ENCODE data around the gene CCDC70. TPM values are rescaled to one million over a fixed set of nuclear protein-coding genes. Genes with fewer than 3 reads are reported as not detected.

CCDC70 gene
- total and polyA plus RNA-seq, 5 donors from 2014 or later, result not detected

- no peak overlapping the region for H3K4me3 ChIP-seq (ENCODE audit: low read depth, low read length)
- Mint-ChIP-seq H3K27me3 (peaks cover 41% of the 10 kb centered on the region), H3K36me3 (no peaks in the 10 kb centered on the region), H3K9me3 (no peaks in the 10 kb centered on the region), H3K27ac (no peak overlapping the region), H3K4me1 (peaks cover 5 to 12% (median 6%) of the 10 kb centered on the region in 4 donors), H3K4me3 (no peak overlapping the region)
- H3K27me3 ChIP-seq (ENCODE audit: control insufficient read depth, insufficient read depth, low read length), result peaks cover 3% of the 10 kb centered on the region
- H3K9me3 ChIP-seq (ENCODE audit: control insufficient read depth in 2 of 2, low read length in 2 of 2), result no peaks in the 10 kb centered on the region
- H3K36me3 ChIP-seq (ENCODE audit: control insufficient read depth, insufficient read depth, low read length), result no peaks in the 10 kb centered on the region
- no peak overlapping the region for H3K27ac ChIP-seq (ENCODE audit: insufficient read depth, low read length, poor library complexity, severe bottlenecking)
- H3K4me1 ChIP-seq (ENCODE audit: control insufficient read depth, insufficient read depth, low read length, poor library complexity, severe bottlenecking), result no peaks in the 10 kb centered on the region
- DNase-seq, result peak in 2 of 3 donors; percentile 14 to 43
- no peak for ATAC-seq (ENCODE audit: low read depth in 2 of 2)
Observed at GRCh38 chr13:51849145-51850101, 12.3 kb upstream of the CCDC70 start.

DNA sequence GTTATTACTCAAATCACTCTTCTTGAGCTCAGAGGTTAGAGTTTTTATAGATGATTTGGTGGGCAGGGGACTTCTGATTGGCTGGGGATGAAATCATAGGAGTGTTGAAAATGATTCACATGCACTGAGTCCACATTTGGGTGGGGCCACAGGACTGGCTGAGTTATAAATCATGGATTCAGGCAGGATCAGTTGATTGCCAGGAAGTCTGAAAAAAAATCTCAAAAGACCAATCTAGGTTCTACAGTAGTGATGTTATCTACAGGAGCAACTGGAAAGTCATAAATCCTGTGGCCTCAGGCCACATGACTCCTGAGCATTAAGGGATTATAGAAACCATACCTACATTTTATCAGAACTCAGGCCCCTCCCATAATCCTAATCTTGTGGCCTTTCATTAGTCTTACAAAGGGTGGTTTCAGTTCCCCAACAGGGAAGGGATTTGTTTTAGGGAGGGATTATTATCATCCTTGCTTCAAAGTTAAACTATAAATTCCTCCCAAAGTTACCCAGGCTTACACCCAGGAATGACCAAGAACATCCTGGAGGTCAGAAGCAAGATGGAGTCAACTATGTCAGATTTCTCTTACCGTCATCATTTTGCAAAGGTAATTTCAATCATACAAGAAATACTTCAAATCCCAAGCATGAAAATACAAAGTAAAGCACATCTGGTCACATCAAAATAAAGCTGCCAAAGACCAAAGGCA is 5.6 kb upstream of the CCDC70 start:
- Histone ChIP-seq H3K27ac (ENCODE audit: insufficient read depth, low read length, poor library complexity, severe bottlenecking) (no peak overlapping the region), H3K27me3 (ENCODE audit: control insufficient read depth, insufficient read depth, low read length) (peaks cover 21% of the 10 kb centered on the region), H3K4me3 (ENCODE audit: low read depth, low read length) (no peak overlapping the region), H3K36me3 (ENCODE audit: control insufficient read depth, insufficient read depth, low read length) (no peaks in the 10 kb centered on the region), H3K9me3 (ENCODE audit: control insufficient read depth in 2 of 2, low read length in 2 of 2) (no peaks in the 10 kb centered on the region), H3K4me1 (ENCODE audit: control insufficient read depth, insufficient read depth, low read length, poor library complexity, severe bottlenecking) (no peaks in the 10 kb centered on the region)
- Mint-ChIP-seq H3K27me3 (peaks cover 70% of the 10 kb centered on the region), H3K27ac (no peak overlapping the region), H3K9me3 (peaks cover 0 to 2% (median 0%) of the 10 kb centered on the region in 7 donors), H3K4me3 (no peak overlapping the region), H3K36me3 (no peaks in the 10 kb centered on the region), H3K4me1 (peaks cover 0 to 2% (median 0%) of the 10 kb centered on the region in 4 donors)
- no peak for DNase-seq
- no peak for ATAC-seq (ENCODE audit: low read depth in 2 of 2)

DNA sequence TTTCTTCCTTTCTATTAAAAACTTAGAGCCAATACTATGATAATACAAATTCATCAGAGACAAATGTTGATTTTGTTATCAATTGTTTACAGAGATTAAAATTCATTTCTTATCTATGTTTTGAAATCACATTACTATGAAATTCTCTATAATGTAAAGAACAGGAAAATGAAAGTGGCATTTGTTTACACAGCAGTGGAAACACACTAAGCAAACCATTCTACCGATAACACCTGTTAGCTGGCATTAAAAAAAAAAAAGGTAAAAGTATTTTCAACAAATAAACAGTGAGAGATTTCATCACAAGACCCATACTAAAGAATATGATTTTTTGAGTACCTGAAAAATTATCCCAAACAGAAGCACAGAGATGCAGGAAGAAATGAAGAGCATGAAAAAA is 4.8 kb upstream of the CCDC70 start:
- H3K27me3 ChIP-seq (ENCODE audit: control insufficient read depth, insufficient read depth, low read length), result peaks cover 21% of the 10 kb centered on the region
- DNase-seq (no peak), ATAC-seq (ENCODE audit: low read depth in 2 of 2) (no peak)
- H3K9me3 ChIP-seq (ENCODE audit: control insufficient read depth in 2 of 2, low read length in 2 of 2), result no peaks in the 10 kb centered on the region
- H3K4me1 Mint-ChIP-seq, result peaks cover 0 to 6% (median 0%) of the 10 kb centered on the region in 4 donors
- no peak overlapping the region for H3K4me3 ChIP-seq (ENCODE audit: low read depth, low read length)
- H3K27me3 Mint-ChIP-seq, result peaks cover 65% of the 10 kb centered on the region
- H3K36me3 ChIP-seq (ENCODE audit: control insufficient read depth, insufficient read depth, low read length), result no peaks in the 10 kb centered on the region
- H3K4me3 Mint-ChIP-seq, result no peak overlapping the region
- H3K27ac ChIP-seq (ENCODE audit: insufficient read depth, low read length, poor library complexity, severe bottlenecking), result no peak overlapping the region
- H3K9me3 Mint-ChIP-seq, result peaks cover 0 to 2% (median 0%) of the 10 kb centered on the region in 7 donors
- H3K4me1 ChIP-seq (ENCODE audit: control insufficient read depth, insufficient read depth, low read length, poor library complexity, severe bottlenecking), result no peaks in the 10 kb centered on the region
- H3K36me3 Mint-ChIP-seq, result no peaks in the 10 kb centered on the region
- no peak overlapping the region for H3K27ac Mint-ChIP-seq

DNA sequence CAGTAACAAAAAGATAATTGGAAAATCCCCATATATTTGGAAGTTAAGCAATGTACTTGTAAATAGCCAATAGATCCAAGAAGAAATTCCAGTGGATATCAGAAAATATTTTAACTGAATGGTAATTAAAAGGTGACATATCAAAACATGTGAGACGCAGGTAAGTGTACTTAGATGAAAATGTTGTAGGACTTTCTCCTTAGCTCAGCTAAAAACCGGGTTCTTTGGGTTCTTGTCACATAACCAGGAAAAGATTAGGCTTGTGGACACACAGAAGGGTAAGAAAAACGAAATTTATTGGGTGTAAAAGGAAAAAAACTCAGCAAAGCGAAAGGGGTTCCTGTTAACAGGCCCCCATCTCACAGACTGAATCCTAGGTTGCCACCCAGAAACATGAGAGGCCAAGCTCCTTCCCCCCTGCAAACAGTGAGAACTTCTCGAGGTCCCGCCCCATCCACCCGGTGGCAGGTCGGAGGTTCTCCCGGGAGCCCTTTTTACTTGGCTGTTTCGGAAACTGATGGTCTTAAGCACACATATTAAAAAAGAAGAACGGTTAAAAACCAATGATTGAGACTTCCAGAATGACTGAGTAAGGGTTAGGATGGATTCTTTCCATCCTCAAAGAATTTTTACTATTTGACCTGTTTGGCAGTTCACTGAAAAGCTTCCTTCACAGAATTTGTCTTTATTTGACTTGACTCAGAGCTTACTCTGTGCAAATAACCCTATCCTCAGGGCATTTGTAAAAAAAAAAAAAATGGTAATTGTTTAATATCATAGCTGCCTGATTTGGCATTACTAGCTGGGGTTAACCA is 3.1 kb upstream of the CCDC70 start:
- no peaks in the 10 kb centered on the region for H3K4me1 ChIP-seq (ENCODE audit: control insufficient read depth, insufficient read depth, low read length, poor library complexity, severe bottlenecking)
- Mint-ChIP-seq H3K4me3 (no peak overlapping the region), H3K27me3 (peaks cover 54% of the 10 kb centered on the region), H3K9me3 (peaks cover 0 to 2% (median 0%) of the 10 kb centered on the region in 7 donors), H3K27ac (no peak overlapping the region), H3K36me3 (no peaks in the 10 kb centered on the region), H3K4me1 (peaks cover 0 to 6% (median 2%) of the 10 kb centered on the region in 4 donors)
- no peak for ATAC-seq (ENCODE audit: low read depth in 2 of 2)
- H3K36me3 ChIP-seq (ENCODE audit: control insufficient read depth, insufficient read depth, low read length), result no peaks in the 10 kb centered on the region
- no peak overlapping the region for H3K4me3 ChIP-seq (ENCODE audit: low read depth, low read length)
- H3K9me3 ChIP-seq (ENCODE audit: control insufficient read depth in 2 of 2, low read length in 2 of 2), result no peaks in the 10 kb centered on the region
- no peak overlapping the region for H3K27ac ChIP-seq (ENCODE audit: insufficient read depth, low read length, poor library complexity, severe bottlenecking)
- peaks cover 18% of the 10 kb centered on the region for H3K27me3 ChIP-seq (ENCODE audit: control insufficient read depth, insufficient read depth, low read length)
- DNase-seq, result no peak

DNA sequence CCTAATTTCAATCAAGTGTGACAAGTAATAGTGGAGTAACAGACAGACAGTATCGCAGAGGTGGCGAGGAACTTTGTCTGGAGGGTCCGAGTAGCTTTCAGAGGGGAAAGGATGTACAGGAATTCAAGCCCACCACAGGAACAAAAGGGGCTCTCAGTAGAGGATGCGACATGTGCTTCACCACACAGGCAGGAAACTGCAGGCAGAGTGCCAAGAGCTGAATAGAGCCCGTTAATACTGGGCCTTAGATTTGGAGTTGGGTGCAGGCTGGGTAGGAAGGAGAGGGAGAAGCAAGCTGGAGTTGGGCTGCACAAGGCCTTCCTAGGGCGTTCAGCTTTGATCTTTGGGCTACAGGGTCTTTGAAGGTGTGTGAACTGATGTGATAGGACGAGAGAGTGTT is 1.2 kb downstream of the CCDC70 start:
- Histone ChIP-seq H3K36me3 (ENCODE audit: control insufficient read depth, insufficient read depth, low read length) (no peaks in the 10 kb centered on the region), H3K9me3 (ENCODE audit: control insufficient read depth in 2 of 2, low read length in 2 of 2) (no peaks in the 10 kb centered on the region), H3K27ac (ENCODE audit: insufficient read depth, low read length, poor library complexity, severe bottlenecking) (no peak overlapping the region), H3K4me1 (ENCODE audit: control insufficient read depth, insufficient read depth, low read length, poor library complexity, severe bottlenecking) (no peaks in the 10 kb centered on the region), H3K27me3 (ENCODE audit: control insufficient read depth, insufficient read depth, low read length) (peaks cover 6% of the 10 kb centered on the region), H3K4me3 (ENCODE audit: low read depth, low read length) (no peak overlapping the region)
- Mint-ChIP-seq H3K27ac (no peak overlapping the region), H3K36me3 (no peaks in the 10 kb centered on the region), H3K9me3 (peaks cover 0 to 2% (median 0%) of the 10 kb centered on the region in 7 donors), H3K4me1 (peaks cover 0 to 6% (median 2%) of the 10 kb centered on the region in 4 donors), H3K4me3 (no peak overlapping the region), H3K27me3 (peaks cover 31% of the 10 kb centered on the region)
- no peak for ATAC-seq (ENCODE audit: low read depth in 2 of 2)
- DNase-seq, result no peak

DNA sequence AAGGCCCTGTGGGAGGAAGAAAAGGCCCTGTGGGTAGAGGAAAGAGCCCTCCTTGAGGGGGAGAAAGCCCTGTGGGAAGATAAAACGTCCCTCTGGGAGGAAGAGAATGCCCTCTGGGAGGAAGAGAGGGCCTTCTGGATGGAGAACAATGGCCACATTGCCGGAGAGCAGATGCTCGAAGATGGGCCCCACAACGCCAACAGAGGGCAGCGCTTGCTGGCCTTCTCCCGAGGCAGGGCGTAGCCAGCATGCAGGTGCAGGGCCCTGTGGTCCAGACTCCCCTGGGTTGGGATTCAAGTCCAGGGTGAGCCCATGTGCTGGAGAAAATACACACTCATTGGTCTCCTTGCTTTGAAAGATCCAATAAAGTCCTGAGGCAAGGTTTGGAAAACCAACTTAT is 4.1 kb downstream of the CCDC70 start:
- H3K4me3 Mint-ChIP-seq, result no peak overlapping the region
- Histone ChIP-seq H3K27me3 (ENCODE audit: control insufficient read depth, insufficient read depth, low read length) (no peaks in the 10 kb centered on the region), H3K4me3 (ENCODE audit: low read depth, low read length) (no peak overlapping the region), H3K36me3 (ENCODE audit: control insufficient read depth, insufficient read depth, low read length) (no peaks in the 10 kb centered on the region), H3K9me3 (ENCODE audit: control insufficient read depth in 2 of 2, low read length in 2 of 2) (no peaks in the 10 kb centered on the region), H3K4me1 (ENCODE audit: control insufficient read depth, insufficient read depth, low read length, poor library complexity, severe bottlenecking) (no peaks in the 10 kb centered on the region), H3K27ac (ENCODE audit: insufficient read depth, low read length, poor library complexity, severe bottlenecking) (no peak overlapping the region)
- H3K27me3 Mint-ChIP-seq, result peaks cover 35% of the 10 kb centered on the region
- no peak for DNase-seq
- H3K36me3 Mint-ChIP-seq, result no peaks in the 10 kb centered on the region
- peaks cover 0 to 2% (median 0%) of the 10 kb centered on the region in 7 donors for H3K9me3 Mint-ChIP-seq
- no peak for ATAC-seq (ENCODE audit: low read depth in 2 of 2)
- peaks cover 0 to 6% (median 2%) of the 10 kb centered on the region in 4 donors for H3K4me1 Mint-ChIP-seq
- H3K27ac Mint-ChIP-seq, result no peak overlapping the region

DNA sequence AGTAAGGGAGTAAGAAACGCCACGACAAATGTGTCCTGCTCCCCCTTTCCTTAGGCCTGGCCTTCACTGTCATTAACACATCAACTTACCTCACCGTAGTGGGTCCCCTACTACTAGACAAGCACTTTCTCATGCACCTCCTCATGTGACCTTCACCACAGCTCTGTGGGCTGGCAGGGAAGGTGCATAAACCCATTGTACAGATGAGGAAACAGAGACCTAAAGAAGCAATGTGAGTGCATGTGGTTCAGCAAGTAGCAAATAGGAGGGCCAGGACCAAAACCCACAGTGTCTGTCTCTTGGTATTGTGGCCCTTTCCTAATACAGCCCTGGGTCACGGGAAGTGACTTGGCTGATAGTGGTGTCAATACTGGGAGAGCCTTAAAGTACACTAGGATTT is 5.3 kb downstream of the CCDC70 start:
- no peaks in the 10 kb centered on the region for H3K27me3 ChIP-seq (ENCODE audit: control insufficient read depth, insufficient read depth, low read length)
- H3K4me3 Mint-ChIP-seq, result no peak overlapping the region
- no peak for DNase-seq

More for the DNA sequence above, 5.3 kb downstream of the CCDC70 start:
- Histone ChIP-seq H3K4me3 (ENCODE audit: low read depth, low read length) (no peak overlapping the region), H3K36me3 (ENCODE audit: control insufficient read depth, insufficient read depth, low read length) (no peaks in the 10 kb centered on the region), H3K4me1 (ENCODE audit: control insufficient read depth, insufficient read depth, low read length, poor library complexity, severe bottlenecking) (no peaks in the 10 kb centered on the region), H3K9me3 (ENCODE audit: control insufficient read depth in 2 of 2, low read length in 2 of 2) (no peaks in the 10 kb centered on the region), H3K27ac (ENCODE audit: insufficient read depth, low read length, poor library complexity, severe bottlenecking) (no peak overlapping the region)
- H3K27me3 Mint-ChIP-seq, result peaks cover 35% of the 10 kb centered on the region
- no peak for ATAC-seq (ENCODE audit: low read depth in 2 of 2)
- H3K9me3 Mint-ChIP-seq, result peaks cover 0 to 2% (median 0%) of the 10 kb centered on the region in 7 donors
- peaks cover 0 to 3% (median under 1%) of the 10 kb centered on the region in 4 donors for H3K4me1 Mint-ChIP-seq
- no peaks in the 10 kb centered on the region for H3K36me3 Mint-ChIP-seq
- no peak overlapping the region for H3K27ac Mint-ChIP-seq

All from CD4-positive, CD25-positive, alpha-beta regulatory T cell (primary cell).